GM19397 (cell line): ENCODE data around the gene WNT7A.

Source experiments
- ATAC-seq: cut with Tn5 transposase; IDR thresholded peaks from one replicate; pipeline ENCODE4 v1.9.1; 2021; ENCODE audit warnings: mild to moderate bottlenecking, moderate library complexity; ENCODE audit not compliant: unreplicated experiment

The WNT7A gene

GRCh38 chr3:13831386-13831996 lies 48.4 kb downstream of the WNT7A start:
- ATAC-seq: no peak

GRCh38 chr3:13829311-13829710 lies 50.6 kb downstream of the WNT7A start:
- ATAC-seq: no peak

DNA sequence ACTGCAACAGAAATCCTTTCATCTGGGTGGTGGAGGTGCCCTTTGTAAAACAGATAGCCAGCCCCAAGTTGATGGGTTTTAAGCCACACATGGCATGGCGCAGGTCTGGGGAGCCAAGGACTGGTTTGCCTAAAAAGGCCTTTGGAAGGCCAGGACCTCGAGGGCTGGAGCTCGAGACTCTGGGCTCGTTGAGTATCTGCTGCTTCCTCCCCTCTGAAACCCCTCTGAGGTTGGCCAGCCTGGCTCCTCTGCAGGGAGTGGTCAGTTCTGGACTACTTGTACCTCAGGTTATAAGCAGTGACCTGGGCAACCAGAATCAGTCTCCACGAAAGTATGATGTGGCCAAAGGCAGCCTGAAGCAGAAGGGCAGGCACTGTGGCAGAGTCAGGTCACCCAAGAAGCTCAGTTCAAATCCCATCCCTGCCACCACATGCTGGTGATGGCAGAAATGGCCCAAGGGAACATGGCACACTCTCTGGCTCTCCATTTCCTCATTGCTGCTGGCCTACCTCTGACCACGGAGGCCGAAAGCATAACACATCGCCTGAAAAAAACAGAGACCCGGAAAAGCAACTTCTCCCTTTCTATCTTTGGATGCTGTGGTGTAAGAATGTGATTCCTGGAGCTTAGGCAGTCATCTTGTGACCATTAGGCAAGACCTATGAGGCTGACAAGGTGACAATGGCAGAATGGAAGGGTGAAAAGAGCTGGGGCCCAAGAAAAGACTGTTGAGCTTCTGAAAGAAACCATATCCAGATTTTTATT lies 51.2 kb downstream of the WNT7A start:
- no peak for ATAC-seq

DNA sequence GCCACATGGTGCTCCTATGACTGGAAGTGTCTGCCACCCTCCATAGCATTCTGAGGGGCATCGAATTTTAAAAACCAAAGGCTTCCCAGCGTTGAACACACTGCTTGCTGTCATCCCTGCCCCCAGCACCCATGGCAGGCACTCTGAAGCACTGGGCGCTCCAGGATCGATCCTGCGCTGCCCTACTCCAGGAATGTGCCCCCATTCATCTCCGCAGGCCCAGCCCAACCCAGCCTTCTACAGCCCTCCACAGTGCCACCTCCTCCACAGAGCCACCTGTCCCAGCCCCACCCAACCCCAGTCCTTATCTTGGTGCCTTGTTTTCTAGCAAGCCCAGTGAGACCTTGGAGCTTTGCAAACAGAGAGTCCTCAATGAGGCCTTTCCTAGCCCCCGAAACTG lies 52.2 kb downstream of the WNT7A start:
- no peak for ATAC-seq

- ATAC-seq: no peak
These were observed 52.6 kb downstream of the WNT7A start for GRCh38 chr3:13827256-13827655.

- no peak for ATAC-seq
These were observed 53.2 kb downstream of the WNT7A start for GRCh38 chr3:13826672-13827071.

- no peak for ATAC-seq
These were observed 54.0 kb downstream of the WNT7A start for GRCh38 chr3:13825821-13826220.

- ATAC-seq: no peak
These were observed 54.6 kb downstream of the WNT7A start for GRCh38 chr3:13825311-13825579.

GRCh38 chr3:13824521-13825310 lies 55.2 kb downstream of the WNT7A start:
- no peak for ATAC-seq

DNA sequence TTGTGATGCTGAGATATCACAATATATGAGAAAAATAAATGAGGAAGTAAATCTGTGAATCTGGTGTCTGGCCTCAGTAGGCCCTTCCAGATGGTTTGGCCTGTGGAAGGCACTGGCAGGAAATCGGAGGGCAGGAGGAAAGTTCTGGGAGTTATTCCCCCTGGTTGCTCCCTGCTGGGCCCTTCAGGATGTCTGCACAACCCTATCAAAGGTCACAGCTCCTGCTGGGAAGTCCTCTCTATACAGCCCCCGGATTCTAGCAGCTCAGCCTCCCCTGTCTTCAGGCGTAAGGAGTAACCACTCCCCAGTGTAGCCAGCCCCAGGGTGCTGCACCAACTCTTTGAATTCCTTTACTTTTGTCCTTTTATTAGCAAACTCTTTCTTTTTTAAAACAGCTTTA lies 56.2 kb downstream of the WNT7A start:
- no peak for ATAC-seq

DNA sequence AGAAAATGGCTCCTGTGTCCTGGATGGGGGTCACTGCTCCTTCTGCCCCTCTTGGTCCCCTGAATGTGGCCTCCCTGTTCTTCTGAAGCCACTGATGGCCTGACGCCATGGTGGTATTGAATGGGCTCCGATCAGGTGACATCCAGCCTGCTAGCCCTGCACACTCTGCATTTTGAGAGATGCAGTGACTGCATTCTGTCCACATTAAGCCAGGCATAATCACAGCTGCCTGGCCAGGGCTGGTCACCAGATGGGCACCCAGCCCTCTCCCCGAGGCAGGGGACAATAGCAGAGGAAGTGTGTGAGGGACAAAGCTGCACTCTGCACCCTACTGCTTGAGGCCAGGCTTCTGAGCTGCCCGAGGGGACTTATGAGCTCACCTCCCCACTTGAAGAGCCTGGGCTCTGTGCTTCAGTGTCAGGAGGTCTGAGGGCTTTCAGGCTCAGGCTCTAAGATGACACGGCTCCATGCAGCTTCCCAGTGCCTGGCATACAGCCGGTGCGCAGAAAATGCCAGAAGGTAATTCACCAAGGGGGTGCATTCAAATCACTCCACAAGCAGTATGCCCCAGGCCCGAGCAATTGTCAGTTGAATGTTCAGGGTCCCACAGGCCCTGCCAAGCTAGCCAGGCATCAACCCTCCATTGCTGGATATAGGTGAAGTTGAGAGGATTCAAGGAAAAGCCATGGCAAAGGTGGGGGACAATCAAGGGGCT lies 56.8 kb downstream of the WNT7A start:
- no peak for ATAC-seq

DNA sequence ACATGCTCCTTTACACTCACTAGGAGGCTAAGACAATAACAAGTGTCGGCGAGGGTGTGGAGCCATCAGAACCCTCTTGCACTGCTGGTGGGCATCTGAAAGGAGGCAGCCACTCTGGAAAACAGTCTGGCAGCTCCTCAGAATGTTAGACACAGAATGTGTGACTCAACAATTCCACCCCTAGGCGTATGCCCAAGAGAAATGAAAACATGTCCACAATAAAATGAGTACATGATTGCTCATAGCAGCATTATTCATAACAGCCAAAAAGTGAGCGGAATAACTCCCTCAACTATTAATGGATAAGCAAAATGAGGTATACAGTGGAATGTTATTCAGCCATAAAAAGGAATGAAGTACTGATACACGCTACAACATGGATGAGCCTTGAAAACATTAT lies 57.8 kb downstream of the WNT7A start:
- no peak for ATAC-seq

- no peak for ATAC-seq
These were observed 58.7 kb downstream of the WNT7A start for GRCh38 chr3:13821126-13821525.

- no peak for ATAC-seq
These were observed 61.0 kb downstream of the WNT7A start for GRCh38 chr3:13818919-13819318.

DNA sequence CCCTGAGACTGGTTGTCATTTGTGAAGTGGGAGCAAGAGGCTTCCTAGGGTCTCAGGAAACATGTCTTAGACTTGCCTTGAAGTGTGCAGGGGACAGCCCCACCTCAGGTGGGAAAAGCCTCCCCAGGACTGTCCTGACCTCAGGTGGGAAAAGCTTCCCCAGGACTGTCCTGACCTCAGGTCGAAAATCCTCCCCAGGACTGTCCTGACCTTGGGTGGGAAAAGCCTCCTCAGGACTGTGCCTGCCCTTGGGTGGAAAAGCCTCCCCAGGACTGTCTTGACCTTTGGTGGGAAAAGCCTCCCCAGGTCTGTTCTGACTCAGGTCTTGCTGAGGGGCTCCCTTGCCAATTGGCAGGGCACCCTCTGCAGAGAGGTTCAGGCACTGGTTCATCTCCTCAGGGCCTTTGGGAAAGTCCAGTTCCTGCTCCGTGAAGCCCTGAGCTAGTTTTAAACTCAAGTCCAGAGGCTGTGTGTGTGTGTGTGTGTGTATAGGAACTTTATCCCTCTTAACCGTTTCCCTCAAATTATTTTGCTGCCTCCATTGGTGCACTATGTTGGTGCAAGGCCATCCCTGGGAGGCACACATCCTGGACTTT lies 64.7 kb downstream of the WNT7A start:
- ATAC-seq: no peak

- no peak for ATAC-seq
These were observed 67.8 kb downstream of the WNT7A start for GRCh38 chr3:13812034-13812471.

- ATAC-seq: no peak
These were observed 68.3 kb downstream of the WNT7A start for GRCh38 chr3:13811614-13812013.

DNA sequence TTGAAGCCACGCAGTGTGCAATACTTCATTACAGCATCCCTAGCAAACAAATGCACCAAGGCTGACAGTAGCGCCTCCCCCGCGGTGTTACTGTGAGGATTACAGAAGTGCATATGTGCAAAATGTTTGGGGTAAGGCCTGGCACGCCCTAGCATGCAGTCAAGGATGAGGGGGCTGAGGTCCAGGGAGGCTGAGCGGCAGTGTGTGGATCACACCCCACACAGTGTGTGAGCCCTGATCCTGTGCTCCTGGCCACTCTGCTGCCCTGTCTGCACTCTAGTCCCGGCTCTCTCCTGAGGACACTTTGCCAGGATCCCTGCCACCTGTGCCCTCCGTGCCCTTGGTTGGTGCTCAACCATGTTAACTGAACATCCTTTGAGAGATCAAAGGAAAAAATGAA lies 71.3 kb downstream of the WNT7A start:
- no peak for ATAC-seq

- ATAC-seq: no peak
These were observed 78.3 kb downstream of the WNT7A start for GRCh38 chr3:13801361-13802204.

- ATAC-seq: no peak
These were observed 79.8 kb downstream of the WNT7A start for GRCh38 chr3:13800064-13800463.
